HG03442 (cell line): ENCODE measurements around the gene ARHGAP27.
"Not testable (repeated sequence)": the region's sequence is repeated elsewhere in the genome, so short reads cannot be mapped to it uniquely, and the experiment has no call there.

Experiments
- ATAC-seq: cut with Tn5 transposase; IDR thresholded peaks from one replicate; pipeline ENCODE4 v1.9.1; 2021; ENCODE audit warnings: mild to moderate bottlenecking, moderate library complexity; ENCODE audit not compliant: unreplicated experiment

Gene ARHGAP27

GRCh38 chr17:45446872-45447625 lies 14.4 kb upstream of the ARHGAP27 start:
- ATAC-seq: not testable (repeated sequence)

GRCh38 chr17:45445901-45446743 lies 13.5 kb upstream of the ARHGAP27 start:
- not testable (repeated sequence) for ATAC-seq

- ATAC-seq: not testable (repeated sequence)
Observed at GRCh38 chr17:45444856-45445820, 12.5 kb upstream of the ARHGAP27 start.

GRCh38 chr17:45444301-45444700 lies 11.6 kb upstream of the ARHGAP27 start:
- not testable (repeated sequence) for ATAC-seq

DNA sequence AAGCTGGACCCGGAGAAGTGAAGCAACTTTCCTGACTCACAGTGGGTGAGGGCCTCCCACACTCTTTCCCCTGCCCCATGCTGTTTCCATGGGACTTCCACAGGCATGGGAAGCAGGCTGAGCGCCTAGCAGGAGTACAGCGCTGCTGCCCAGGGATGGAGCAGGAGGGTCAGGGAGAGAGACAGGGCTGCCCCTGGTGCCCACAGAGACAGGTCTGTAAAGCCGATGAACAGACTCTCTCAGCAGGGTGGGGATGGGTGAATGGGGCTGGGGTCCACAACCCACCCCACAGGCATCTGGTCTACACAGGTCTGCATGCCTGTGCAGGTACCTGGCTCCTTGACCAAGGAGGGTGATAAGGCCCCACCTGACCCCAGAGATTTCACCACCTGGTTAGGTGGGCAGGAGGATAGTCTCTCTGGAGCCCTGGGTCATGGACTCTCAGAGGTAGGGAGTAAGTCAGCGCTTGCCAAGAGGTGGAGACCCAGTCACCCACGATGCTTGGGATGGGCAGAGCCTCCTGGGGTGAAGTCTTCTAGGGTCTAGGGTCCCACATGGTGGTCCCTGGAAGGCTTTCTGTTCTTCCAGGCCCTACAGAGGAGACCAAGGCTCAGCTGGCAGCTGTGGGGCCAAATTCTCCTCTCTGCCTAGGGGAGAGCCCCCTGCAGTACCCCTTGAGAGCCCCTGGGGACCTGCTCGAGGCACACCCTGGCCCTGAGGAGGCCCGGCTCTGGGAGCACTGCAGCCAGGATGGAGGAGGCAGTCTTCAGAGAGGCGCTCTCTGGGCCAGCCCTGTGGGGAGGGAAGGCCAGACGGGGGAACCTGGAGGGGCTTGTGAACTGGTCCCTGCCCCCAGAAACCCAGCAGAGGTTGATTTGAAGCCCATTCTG lies 10.9 kb upstream of the ARHGAP27 start:
- not testable (repeated sequence) for ATAC-seq

- no peak for ATAC-seq
Observed at GRCh38 chr17:45441526-45442310, 9.0 kb upstream of the ARHGAP27 start.

DNA sequence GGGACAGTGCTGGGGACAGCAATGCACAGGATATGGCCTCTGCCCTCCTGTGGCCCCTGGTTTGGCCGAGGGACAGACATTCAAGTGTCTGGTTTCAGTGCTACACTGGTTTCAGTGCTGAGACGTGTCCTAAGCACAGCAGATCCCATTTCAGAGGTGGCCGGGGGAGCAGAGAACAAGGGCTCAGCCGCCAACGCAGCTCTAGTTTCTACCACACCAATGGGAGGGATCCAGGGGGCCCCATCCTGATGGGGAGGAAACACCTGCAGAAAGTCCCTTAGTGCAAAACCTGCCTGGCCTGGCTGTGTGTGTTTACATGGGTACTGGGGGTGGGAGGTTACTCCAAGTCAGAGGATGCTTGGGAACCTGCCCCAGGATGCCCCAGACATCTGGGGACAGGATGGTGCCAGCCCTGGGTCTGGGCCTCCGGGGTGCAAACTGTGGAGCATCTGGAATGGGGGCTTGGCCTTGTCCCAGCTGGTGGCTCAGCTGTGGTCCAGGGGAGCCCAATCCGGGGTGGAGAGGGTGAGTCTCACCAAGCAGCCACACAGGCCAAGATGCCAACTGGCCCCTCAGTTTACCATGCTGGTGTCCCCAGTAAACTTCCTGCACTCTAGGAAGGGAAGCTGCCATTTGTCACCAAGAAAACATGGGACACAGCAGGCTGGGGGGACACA lies 8.3 kb upstream of the ARHGAP27 start:
- ATAC-seq: peak; percentile 79

DNA sequence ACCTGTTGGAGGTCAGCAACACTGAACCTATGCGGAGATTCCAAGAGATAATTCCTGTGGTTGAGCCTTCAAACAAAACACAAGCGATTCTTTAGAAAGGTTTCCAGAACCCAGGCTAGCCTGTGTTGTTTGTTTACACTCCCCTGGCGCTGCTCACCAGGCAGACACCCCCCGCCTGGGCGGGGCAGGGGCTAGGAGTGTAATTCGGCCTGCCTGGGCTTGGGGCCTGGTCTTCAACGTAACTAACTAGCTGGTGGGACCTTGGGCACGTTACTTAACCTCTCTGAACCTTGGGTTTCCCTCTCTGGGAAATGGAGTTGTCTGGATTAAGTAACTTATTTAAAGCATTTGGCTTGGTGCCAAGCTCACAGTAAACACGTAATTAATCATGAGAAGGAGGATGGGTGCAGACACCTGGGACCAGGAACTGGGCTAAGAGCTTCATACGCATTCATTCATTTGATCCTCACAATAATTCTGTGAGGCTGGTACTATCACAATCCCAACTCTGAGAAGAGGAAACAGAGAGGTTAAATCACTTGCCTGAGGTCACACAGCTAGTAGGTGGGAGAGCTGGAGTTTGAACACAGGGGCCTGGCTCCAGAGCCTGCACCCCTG lies 7.6 kb upstream of the ARHGAP27 start:
- ATAC-seq: no peak

DNA sequence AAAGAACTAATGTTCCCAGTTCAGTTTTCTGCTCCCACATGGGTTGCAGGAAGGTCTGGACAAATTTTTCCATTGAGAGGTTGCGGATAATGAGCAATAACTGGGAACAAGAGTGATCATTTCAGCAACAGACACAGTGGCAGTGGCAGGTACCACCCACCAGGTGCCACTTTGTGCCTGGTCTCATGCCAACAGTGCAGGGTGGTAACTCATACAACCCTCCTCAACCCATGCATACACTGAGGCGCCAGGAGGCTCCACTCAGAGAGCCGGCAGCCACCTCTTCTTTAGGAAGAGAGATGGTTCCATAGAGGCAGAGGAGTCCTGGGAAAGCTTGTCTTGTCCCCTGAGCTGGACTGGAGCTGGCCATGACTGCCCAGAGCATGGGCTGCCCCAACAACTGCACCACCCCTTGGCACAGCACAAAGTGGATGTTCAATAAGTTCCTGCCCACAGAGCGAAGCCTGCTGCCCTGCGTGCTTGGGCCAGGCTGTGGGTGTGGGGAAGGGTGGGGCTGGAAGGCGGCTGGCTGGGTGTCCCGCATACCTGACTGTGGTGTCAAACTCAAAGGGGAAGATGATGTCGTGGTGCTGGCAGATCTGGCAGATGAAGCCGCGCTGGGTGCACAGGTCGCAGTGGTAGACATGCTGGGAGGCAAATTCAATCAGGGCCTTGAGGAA lies 6.4 kb upstream of the ARHGAP27 start:
- no peak for ATAC-seq

DNA sequence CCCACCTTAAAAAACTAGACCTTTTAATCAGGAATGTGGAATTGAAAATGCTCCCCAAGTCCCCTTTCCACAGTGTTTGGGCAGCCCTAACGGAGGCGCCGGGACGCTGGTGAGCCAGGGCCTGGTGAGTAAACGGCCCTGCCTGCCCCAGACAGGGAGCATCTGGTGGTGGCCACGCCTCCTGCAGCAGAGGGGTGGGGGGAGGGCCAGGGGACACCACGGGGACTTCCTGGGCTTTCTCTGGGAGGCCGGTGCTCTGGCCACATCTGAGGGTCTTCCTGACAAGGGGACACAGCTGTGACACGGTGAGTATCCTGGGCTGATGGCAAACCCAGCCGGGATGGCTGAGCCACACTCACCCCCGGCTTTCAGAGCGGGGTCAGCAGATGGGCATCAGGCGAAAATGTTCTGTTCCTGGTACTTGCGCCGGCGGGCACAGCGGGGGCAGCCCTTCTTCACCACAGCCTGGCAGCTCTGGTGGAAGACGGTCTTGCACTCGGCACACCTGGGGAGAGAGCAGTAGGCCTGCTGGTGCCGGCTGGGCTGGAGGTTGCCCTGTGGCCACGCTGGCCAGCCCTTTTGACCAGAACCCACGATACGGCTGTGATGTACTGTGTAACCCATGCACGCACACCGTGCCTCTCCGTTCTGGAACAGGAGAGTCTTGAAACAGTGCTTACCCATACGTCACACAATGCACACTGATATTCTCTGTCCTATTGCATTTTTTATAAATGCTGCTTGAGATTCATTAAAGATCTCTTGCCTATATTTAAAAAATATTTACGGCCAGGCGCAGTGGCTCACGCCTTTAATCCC lies 5.0 kb upstream of the ARHGAP27 start:
- ATAC-seq: no peak

DNA sequence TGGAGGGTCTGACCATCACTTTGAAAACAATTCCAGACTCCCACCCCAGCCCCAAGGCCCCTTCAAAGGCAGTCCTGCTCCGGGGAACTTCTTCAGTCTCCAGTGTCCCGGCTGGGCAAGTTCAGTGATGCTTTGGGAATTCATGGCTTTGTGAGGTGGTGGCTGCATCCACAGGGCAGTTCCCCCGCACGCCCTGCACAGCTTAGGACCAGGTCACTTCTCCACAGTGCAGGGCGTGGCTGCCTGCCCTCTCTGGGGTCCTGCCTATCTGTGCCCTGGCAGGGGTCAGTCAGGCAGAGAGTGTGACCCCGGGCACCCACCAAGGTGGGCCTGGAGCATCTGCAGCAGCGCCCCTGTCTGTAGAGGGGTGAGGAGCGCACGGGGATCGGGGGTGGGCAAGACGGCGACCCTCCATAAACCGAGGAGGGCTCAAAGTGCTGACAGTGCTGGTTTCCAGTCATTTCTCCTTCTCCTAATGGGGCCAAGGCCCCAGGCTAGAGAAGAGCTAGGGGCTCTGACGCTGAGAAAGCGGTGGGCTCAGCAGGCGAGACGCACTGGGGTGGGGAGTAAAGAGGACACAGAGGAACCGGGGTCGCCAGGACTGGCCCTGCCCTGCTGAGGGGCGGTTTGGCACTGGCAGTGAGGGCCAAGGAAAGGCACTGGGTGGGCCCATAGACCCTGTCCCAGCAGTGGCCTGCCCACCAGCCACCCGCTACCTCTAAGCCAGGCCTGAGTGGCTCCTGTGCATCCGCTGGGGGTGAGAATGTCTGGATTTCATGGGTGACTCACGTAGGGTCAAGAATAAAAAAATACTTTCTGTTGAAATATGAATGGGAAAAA lies 4.2 kb upstream of the ARHGAP27 start:
- no peak for ATAC-seq

DNA sequence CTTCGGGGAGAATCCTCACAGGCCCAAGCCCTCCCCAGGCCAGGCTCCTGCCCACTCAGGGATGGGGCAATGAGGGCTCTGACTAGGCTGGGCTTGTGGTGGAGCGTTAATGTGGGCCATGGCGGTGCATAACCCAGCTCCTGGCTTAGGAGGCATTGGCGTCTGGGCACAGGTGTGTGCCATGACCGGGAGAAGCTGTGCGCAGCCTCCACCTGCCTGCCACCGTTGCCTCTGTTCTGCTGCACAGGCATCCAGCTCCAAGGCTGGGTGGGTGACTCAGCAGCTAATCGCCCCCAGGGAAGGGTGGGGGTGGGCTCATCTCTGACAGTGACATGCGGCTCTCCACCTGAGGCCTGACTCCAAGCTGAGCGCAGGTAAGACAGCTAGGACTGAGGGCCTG lies 3.5 kb upstream of the ARHGAP27 start:
- ATAC-seq: no peak

DNA sequence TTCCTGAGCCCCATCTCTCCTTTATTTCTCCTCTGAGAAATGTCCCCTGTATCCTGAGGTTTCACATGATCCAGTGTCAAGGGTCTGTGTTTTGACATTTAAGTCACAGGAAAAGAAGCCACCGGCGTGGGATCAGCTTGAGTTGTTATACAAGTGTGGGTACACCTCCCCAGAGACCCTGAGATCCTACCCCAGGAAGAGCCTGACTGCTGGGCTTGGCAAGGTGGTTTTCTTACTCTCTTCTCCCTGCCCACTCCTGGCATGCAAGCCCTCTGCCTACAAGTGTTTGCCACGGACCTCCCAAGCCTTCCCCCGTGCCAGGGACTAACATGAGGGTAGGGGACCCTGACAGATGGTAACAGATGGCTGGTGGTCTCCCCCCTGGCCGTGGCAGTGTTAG lies 2.8 kb upstream of the ARHGAP27 start:
- ATAC-seq: no peak

DNA sequence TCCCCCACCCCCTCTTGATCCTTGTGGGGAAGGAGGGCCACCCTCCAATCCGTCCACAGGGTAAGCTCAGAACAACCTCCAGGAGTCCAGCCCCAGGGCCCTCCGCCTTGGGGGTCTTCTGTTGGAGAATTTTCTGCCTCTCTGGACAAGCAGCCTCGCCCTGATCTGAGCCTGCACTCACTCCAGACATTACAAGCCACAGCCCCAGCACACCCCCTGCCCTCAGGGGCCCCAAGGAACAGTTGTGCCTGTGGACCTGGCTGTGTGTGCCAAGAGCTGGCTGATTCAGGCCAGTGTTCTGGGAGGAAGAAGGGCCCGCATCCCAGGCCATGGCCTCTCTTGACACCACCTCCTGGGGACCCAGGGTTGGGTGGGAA lies 477 bp upstream of the ARHGAP27 start:
- ATAC-seq: no peak

- no peak for ATAC-seq
Observed at GRCh38 chr17:45431531-45432404, 902 bp downstream of the ARHGAP27 start.
